ENCODE results near the gene SLC19A2.

DNA sequence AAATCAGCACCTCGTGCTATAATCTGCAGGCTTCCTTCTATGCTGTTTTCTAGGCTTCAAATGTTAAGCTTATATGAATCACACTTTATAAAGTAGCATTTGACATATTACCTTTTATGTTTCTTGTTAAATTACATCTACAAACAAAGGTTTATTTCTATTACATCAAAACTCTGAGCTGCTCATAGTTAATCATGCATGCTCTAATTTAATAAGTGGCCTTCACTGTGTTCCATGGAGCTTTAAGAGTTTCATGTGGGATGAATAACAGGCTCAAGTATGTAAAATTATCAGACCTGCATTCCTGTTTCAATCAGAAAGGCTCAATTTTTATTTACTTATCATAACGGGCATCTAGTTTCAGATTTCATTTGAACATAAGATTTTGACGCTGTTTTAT lies 13.0 kb downstream of the SLC19A2 start:
- TF ChIP-seq, protein P1, sequence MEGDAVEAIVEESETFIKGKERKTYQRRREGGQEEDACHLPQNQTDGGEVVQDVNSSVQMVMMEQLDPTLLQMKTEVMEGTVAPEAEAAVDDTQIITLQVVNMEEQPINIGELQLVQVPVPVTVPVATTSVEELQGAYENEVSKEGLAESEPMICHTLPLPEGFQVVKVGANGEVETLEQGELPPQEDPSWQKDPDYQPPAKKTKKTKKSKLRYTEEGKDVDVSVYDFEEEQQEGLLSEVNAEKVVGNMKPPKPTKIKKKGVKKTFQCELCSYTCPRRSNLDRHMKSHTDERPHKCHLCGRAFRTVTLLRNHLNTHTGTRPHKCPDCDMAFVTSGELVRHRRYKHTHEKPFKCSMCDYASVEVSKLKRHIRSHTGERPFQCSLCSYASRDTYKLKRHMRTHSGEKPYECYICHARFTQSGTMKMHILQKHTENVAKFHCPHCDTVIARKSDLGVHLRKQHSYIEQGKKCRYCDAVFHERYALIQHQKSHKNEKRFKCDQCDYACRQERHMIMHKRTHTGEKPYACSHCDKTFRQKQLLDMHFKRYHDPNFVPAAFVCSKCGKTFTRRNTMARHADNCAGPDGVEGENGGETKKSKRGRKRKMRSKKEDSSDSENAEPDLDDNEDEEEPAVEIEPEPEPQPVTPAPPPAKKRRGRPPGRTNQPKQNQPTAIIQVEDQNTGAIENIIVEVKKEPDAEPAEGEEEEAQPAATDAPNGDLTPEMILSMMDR (IDR thresholded peaks at IDR 0.05): no peak
- TF ChIP-seq POLR2A (IDR thresholded peaks at IDR 0.05): no peak

Measured in prostate gland (tissue), 2 donors.